Endothelial cell of umbilical vein (primary cell): ENCODE results near the gene PLXNC1. TPM values are rescaled to one million over a fixed set of nuclear protein-coding genes. Genes with fewer than 3 reads are reported as not detected.

Source experiments
- BruUV-seq: library from RNA; stranded (reverse); fragments of 400-500 nt; replicated peaks from 2 replicates; lab custom pipeline; 2021; lab: Mats Ljungman, UMichigan
- CTCF ChIA-PET: fragments of 300-600, 350-600 bp; sonication (Branson Sonifier 250); formaldehyde crosslinking; loops from one replicate; lab custom pipeline; 2021; ENCODE audit warnings: antibody characterized with exemption, inconsistent platforms; lab: Charles Lee
- POLR2A ChIA-PET: fragments of 300-600, 350-600 bp; sonication (Branson Sonifier 250); formaldehyde crosslinking; loops from one replicate; lab custom pipeline; 2021; ENCODE audit warnings: antibody characterized with exemption, inconsistent platforms; lab: Charles Lee
- DNase-seq: peaks from one replicate; pipeline ENCODE4 v3.0.0-alpha.2; 2011; ENCODE audit warnings: low read depth, low spot score
- FAIRE-seq: peaks from 2 replicates; lab custom pipeline; 2011; peaks lifted over from hg19 to GRCh38; lab: Jason Lieb, UNC
- H2AFZ ChIP-seq: 2 replicates; pipeline ENCODE4 v1.6.0; 2012; ENCODE audit warnings: low read depth, low read length, control low read depth, inconsistent platforms
- H3K27ac ChIP-seq: 2 replicates; pipeline ENCODE4 v1.5.1; 2011; ENCODE audit warnings: low read depth, mild to moderate bottlenecking, control low read depth, low read length, moderate library complexity; ENCODE audit not compliant: insufficient read depth
- H3K27me3 ChIP-seq, 2 experiments: 2 replicates each; pipeline versions ENCODE4 v1.6.0 to v1.6.1; 2011; ENCODE audit warnings: low read length in 2 of 2, mixed read lengths in 1 of 2; ENCODE audit not compliant: control insufficient read depth in 2 of 2, insufficient read depth in 2 of 2
- H3K36me3 ChIP-seq, 2 experiments: 2 replicates in 1 of 2; 3 replicates in 1 of 2; pipeline ENCODE4 v1.5.1; 2011; ENCODE audit warnings: low read length in 2 of 2, mild to moderate bottlenecking in 1 of 2, moderate library complexity in 1 of 2; ENCODE audit not compliant: control insufficient read depth in 2 of 2, insufficient read depth in 2 of 2; ENCODE audit errors: extremely low read depth in 1 of 2
- H3K4me1 ChIP-seq: 3 replicates; pipeline ENCODE4 v1.5.1; 2011; ENCODE audit warnings: mild to moderate bottlenecking, low read length; ENCODE audit not compliant: control insufficient read depth, insufficient read depth; ENCODE audit errors: extremely low read depth
- H3K4me2 ChIP-seq: 2 replicates; pipeline ENCODE4 v1.6.1; 2011; ENCODE audit warnings: low read length, control low read depth, mixed read lengths; ENCODE audit not compliant: insufficient read depth
- H3K4me3 ChIP-seq, 3 experiments: fragments of 200-600 bp in 1 of 3; sonication (generic), shearing (Covaris generic) in 1 of 3; replicated peaks in 1 of 3; 2 replicates each; pipeline ENCODE4 v1.5.1; 2011 to 2016; ENCODE audit warnings: control low read depth in 3 of 3, low read length in 3 of 3, mild to moderate bottlenecking in 2 of 3, inconsistent platforms in 1 of 3, low read depth in 1 of 3, moderate library complexity in 1 of 3; ENCODE audit not compliant: insufficient read depth in 1 of 3
- H3K79me2 ChIP-seq: 2 replicates; pipeline ENCODE4 v1.6.0; 2012; ENCODE audit warnings: low read length, inconsistent platforms; ENCODE audit not compliant: control insufficient read depth, insufficient read depth
- H3K9ac ChIP-seq: replicated peaks from 2 replicates; pipeline ENCODE3; 2011; ENCODE audit warnings: low read length, control low read depth; ENCODE audit not compliant: insufficient read depth; ENCODE audit errors: extremely low read depth
- H3K9me1 ChIP-seq: replicated peaks from 3 replicates; pipeline ENCODE4 v1.6.0; 2011; ENCODE audit warnings: mild to moderate bottlenecking, low read length; ENCODE audit not compliant: control insufficient read depth, insufficient read depth; ENCODE audit errors: extremely low read depth
- H3K9me3 ChIP-seq: replicated peaks from 2 replicates; pipeline ENCODE4 v1.5.1; 2012; ENCODE audit warnings: low read length, inconsistent platforms; ENCODE audit not compliant: control insufficient read depth, insufficient read depth
- H4K20me1 ChIP-seq: replicated peaks from 2 replicates; pipeline ENCODE3; 2011; ENCODE audit warnings: mild to moderate bottlenecking, low read length; ENCODE audit not compliant: control insufficient read depth, insufficient read depth; ENCODE audit errors: extremely low read depth
- EZH2 ChIP-seq: IDR thresholded peaks from 2 replicates; pipeline ENCODE4 v1.6.1; 2012; ENCODE audit warnings: borderline replicate concordance, low read depth, mild to moderate bottlenecking, moderate library complexity, low read length, inconsistent platforms; ENCODE audit not compliant: severe bottlenecking
- FOS ChIP-seq: IDR thresholded peaks from 2 replicates; pipeline ENCODE4 v1.6.1; 2011; ENCODE audit warnings: mild to moderate bottlenecking, low read length, moderate library complexity, borderline replicate concordance; ENCODE audit not compliant: insufficient read depth
- GATA2 ChIP-seq: IDR thresholded peaks from 2 replicates; pipeline ENCODE4 v1.7.0; 2011; ENCODE audit warnings: low read depth, mild to moderate bottlenecking, moderate library complexity, mixed read lengths, low read length; ENCODE audit not compliant: insufficient read length, insufficient read depth
- JUN ChIP-seq: IDR thresholded peaks from 2 replicates; pipeline ENCODE4 v1.6.1; 2011; ENCODE audit warnings: borderline replicate concordance, low read depth; ENCODE audit not compliant: insufficient read length, insufficient read depth
- MYC ChIP-seq: IDR thresholded peaks from one replicate; pipeline ENCODE4 v1.6.1; 2011; ENCODE audit warnings: mild to moderate bottlenecking, low read depth, low read length
- POLR2A ChIP-seq: IDR thresholded peaks from 2 replicates; pipeline ENCODE4 v1.6.1; 2012; ENCODE audit warnings: low read depth, mild to moderate bottlenecking, control low read depth, low read length
- POLR2AphosphoS5 ChIP-seq: IDR thresholded peaks from 2 replicates; pipeline ENCODE4 v1.6.1; 2012; ENCODE audit warnings: low read depth, mild to moderate bottlenecking, control low read depth, low read length, moderate library complexity; ENCODE audit not compliant: insufficient read depth
- dilution Hi-C: fragments of 300-500 bp; cut with MboI; formaldehyde crosslinking; loops from one replicate; pipeline ENCODE4 v1.15.0; 2019; ENCODE audit warnings: low sequenced_read_pairs; ENCODE audit not compliant: extremely low pct_ligation_motif_present
- intact Hi-C: fragments of 100-400 bp; cut with micrococcal nuclease; formaldehyde crosslinking; loops from one replicate; pipeline ENCODE4 v1.10.0; 2022
- polyA plus RNA-seq, 4 experiments: library from polyadenylated mRNA; depleted of rRNA in 3 of 4; stranded (reverse) in 3 of 4; unstranded in 1 of 4; fragments of >200 nt; gene quantifications; 2 replicates each; pipeline versions ENCODE4 v1.2.1 to v1.2.3, GENCODE V29; 2011 to 2012; ENCODE audit warnings: missing spikeins in 1 of 4
- total RNA-seq: library from RNA; stranded (reverse); gene quantifications from 2 replicates; pipeline ENCODE4 v1.2.3, GENCODE V29; 2021
- TF ChIP-seq, protein P1 (sequence below), 2 donors: IDR thresholded peaks; 1 replicate in 1 of 2; 2 replicates in 1 of 2; pipeline ENCODE4 v1.5.1; 2011; ENCODE audit warnings: low read length in 2 of 2, mild to moderate bottlenecking in 2 of 2, moderate library complexity in 2 of 2, control low read depth in 1 of 2, inconsistent platforms in 1 of 2, low read depth in 1 of 2; ENCODE audit not compliant: insufficient read depth in 1 of 2; ENCODE audit errors: extremely low read depth in 1 of 2
- TF ChIP-seq, protein P2 (sequence below): IDR thresholded peaks from 2 replicates; pipeline ENCODE4 v1.6.1; 2011; ENCODE audit not compliant: insufficient read depth, insufficient read length

PLXNC1 gene
- total and polyA plus RNA-seq, 2 donors (not counting 3 experiments of a cell fraction or from before 2014, with no cell fraction given): 0.04 TPM; not detected in 1

DNA sequence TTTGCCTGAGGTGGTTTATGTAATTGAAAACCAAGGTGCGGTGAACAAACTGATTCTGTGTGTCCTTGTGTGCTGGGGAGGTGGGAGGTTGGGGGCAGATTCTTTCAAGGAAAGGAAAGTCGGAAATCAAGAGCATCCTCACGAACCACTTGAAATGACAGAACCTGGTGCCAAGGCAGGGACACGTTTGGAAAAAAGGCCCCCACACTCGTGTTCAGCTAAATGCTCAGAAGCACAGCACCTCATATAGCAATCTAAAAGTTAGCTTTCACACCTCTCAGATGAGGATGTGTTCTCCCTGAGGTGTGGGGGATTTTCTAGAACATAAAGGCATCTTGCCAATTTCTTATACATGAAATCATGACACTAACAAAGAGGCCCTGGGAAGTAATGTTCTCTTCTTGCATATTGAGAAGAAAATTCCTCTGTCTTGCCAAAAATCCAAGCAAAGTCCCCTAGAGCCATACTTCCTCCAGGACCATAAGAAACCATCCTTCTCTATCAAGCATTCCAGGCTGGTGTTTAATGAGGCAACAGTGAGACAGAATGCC, 119.6 kb downstream of the PLXNC1 start:
- H3K27me3 ChIP-seq: peaks cover 5 to 18% of the 10 kb centered on the region in 2 experiments
- TF ChIP-seq EZH2 (no peak), MYC (no peak), JUN (no peak), FOS (no peak), POLR2A (no peak), POLR2AphosphoS5 (no peak), GATA2 (no peak)
- TF ChIP-seq, protein P1, sequence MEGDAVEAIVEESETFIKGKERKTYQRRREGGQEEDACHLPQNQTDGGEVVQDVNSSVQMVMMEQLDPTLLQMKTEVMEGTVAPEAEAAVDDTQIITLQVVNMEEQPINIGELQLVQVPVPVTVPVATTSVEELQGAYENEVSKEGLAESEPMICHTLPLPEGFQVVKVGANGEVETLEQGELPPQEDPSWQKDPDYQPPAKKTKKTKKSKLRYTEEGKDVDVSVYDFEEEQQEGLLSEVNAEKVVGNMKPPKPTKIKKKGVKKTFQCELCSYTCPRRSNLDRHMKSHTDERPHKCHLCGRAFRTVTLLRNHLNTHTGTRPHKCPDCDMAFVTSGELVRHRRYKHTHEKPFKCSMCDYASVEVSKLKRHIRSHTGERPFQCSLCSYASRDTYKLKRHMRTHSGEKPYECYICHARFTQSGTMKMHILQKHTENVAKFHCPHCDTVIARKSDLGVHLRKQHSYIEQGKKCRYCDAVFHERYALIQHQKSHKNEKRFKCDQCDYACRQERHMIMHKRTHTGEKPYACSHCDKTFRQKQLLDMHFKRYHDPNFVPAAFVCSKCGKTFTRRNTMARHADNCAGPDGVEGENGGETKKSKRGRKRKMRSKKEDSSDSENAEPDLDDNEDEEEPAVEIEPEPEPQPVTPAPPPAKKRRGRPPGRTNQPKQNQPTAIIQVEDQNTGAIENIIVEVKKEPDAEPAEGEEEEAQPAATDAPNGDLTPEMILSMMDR (IDR thresholded peaks at IDR 0.05; ENCODE audit: extremely low read depth in 1 of 2, insufficient read depth in 1 of 2, low read depth in 1 of 2, low read length in 2 of 2): no peak
- TF ChIP-seq, protein P2, sequence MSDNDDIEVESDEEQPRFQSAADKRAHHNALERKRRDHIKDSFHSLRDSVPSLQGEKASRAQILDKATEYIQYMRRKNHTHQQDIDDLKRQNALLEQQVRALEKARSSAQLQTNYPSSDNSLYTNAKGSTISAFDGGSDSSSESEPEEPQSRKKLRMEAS: no peak
- no TSS peak for BruUV-seq
- H3K36me3 ChIP-seq: no peaks in the 10 kb centered on the region
- no peak overlapping the region for H3K4me3 ChIP-seq
- no peak overlapping the region for H3K27ac ChIP-seq
- dilution Hi-C loops: no loop called here
- H3K9me1 ChIP-seq: no peaks in the 10 kb centered on the region
- H4K20me1 ChIP-seq: no peaks in the 10 kb centered on the region
- no peaks in the 10 kb centered on the region for H3K4me1 ChIP-seq
- H2AFZ ChIP-seq: no peak overlapping the region
- ChIA-PET POLR2A (no interaction called here), CTCF (no interaction called here)
- FAIRE-seq (no peak), DNase-seq (no peak)
- H3K9ac ChIP-seq: no peak overlapping the region
- H3K4me2 ChIP-seq: no peak overlapping the region
- H3K9me3 ChIP-seq: no peaks in the 10 kb centered on the region
- intact Hi-C loops: no loop called here
- H3K79me2 ChIP-seq: no peaks in the 10 kb centered on the region
